ENCODE results near the gene DNMT3A. TPM values are rescaled to one million over a fixed set of nuclear protein-coding genes. Genes with fewer than 3 reads are reported as not detected.
A peak's percentile ranks its signal among the peaks of the same experiment; 100 is the strongest.

The DNMT3A gene
- 10 to 100 TPM; 33.7 to 43.1 TPM for total RNA-seq
- 10 to 100 TPM; 43.0 to 52.3 TPM for polyA plus RNA-seq (ENCODE audit: insufficient read length in 2 of 2)
- long read RNA-seq, donor 1, full-length matches to known transcripts = 6 of 6 reads
- long read RNA-seq, donor 1, partial matches to known transcripts = 0 of 6 reads
- long read RNA-seq, donor 1, other reads (novel, unspliced or antisense) = 0 of 6 reads
- long read RNA-seq, donor 2, partial matches to known transcripts = 5 of 5 reads
- long read RNA-seq, donor 2, other reads (novel, unspliced or antisense) = 0 of 5 reads
- long read RNA-seq, donor 3, partial matches to known transcripts = 5 of 9 reads
- long read RNA-seq, donor 3, other reads (novel, unspliced or antisense) = 0 of 9 reads
- long read RNA-seq, donor 4, partial matches to known transcripts = 0 of 6 reads
- long read RNA-seq, donor 4, other reads (novel, unspliced or antisense) = 0 of 6 reads

GRCh38 chr2:25341753-25342371, at the start of gene DNMT3A:
Gene DNMT3A, minus strand, starts transcription at chr2:25341925. Its CDS starts 27,941 bp downstream, at chr2:25313984.
- peak in 5 of 6 donors; percentile 54 to 94 (median 70) for DNase-seq (ENCODE audit: low read depth in 4 of 6, low spot score in 6 of 6)
- Histone ChIP-seq H3K4me3 (ENCODE audit: low read depth, low read length) (peak within 1 kb of the TSS; percentile 38), H3K27ac (ENCODE audit: low read depth, low read length) (peak within 1 kb of the TSS; percentile 64), H3K36me3 (ENCODE audit: control insufficient read depth, insufficient read depth, low read length) (peaks cover 24% of the 10 kb centered on the region), H3K4me1 (ENCODE audit: control insufficient read depth, insufficient read depth, low read length) (peaks cover 46% of the 10 kb centered on the region), H3K27me3 (ENCODE audit: control insufficient read depth, insufficient read depth, low read length) (no peaks in the 10 kb centered on the region), H3K9me3 (ENCODE audit: control insufficient read depth, insufficient read depth, low read length) (no peaks in the 10 kb centered on the region)
- WGBS (ENCODE audit: insufficient coverage) = under 1% methylated on average over 92 of the region's 100 CpGs

- H3K36me3 ChIP-seq (ENCODE audit: control insufficient read depth, insufficient read depth, low read length) = peaks cover 24% of the 10 kb centered on the region
- H3K27ac ChIP-seq (ENCODE audit: low read depth, low read length) = no peak overlapping the region
- H3K9me3 ChIP-seq (ENCODE audit: control insufficient read depth, insufficient read depth, low read length) = no peaks in the 10 kb centered on the region
- no peak overlapping the region for H3K4me3 ChIP-seq (ENCODE audit: low read depth, low read length)
- peaks cover 3% of the 10 kb centered on the region for H3K4me1 ChIP-seq (ENCODE audit: control insufficient read depth, insufficient read depth, low read length)
- WGBS (ENCODE audit: insufficient coverage) = 92% methylated on average over 9 of the region's 9 CpGs
- DNase-seq (ENCODE audit: low read depth in 4 of 6, low spot score in 6 of 6) = no peak
- H3K27me3 ChIP-seq (ENCODE audit: control insufficient read depth, insufficient read depth, low read length) = no peaks in the 10 kb centered on the region
Measured at GRCh38 chr2:25389161-25389560, 47.4 kb upstream of the DNMT3A start.

- no peak for DNase-seq (ENCODE audit: low read depth in 4 of 6, low spot score in 6 of 6)
- WGBS (ENCODE audit: insufficient coverage) = 78% methylated on average over 4 of the region's 6 CpGs
- H3K36me3 ChIP-seq (ENCODE audit: control insufficient read depth, insufficient read depth, low read length) = peaks cover 28% of the 10 kb centered on the region
Measured at GRCh38 chr2:25388491-25388890, 46.8 kb upstream of the DNMT3A start.

GRCh38 chr2:25387876-25388449, 46.2 kb upstream of the DNMT3A start:
- Histone ChIP-seq H3K9me3 (ENCODE audit: control insufficient read depth, insufficient read depth, low read length) (no peaks in the 10 kb centered on the region), H3K27me3 (ENCODE audit: control insufficient read depth, insufficient read depth, low read length) (no peaks in the 10 kb centered on the region), H3K27ac (ENCODE audit: low read depth, low read length) (no peak overlapping the region), H3K36me3 (ENCODE audit: control insufficient read depth, insufficient read depth, low read length) (peaks cover 32% of the 10 kb centered on the region), H3K4me3 (ENCODE audit: low read depth, low read length) (no peak overlapping the region), H3K4me1 (ENCODE audit: control insufficient read depth, insufficient read depth, low read length) (peaks cover 3% of the 10 kb centered on the region)
- no peak for DNase-seq (ENCODE audit: low read depth in 4 of 6, low spot score in 6 of 6)
- WGBS (ENCODE audit: insufficient coverage) = 82% methylated on average over 13 of the region's 17 CpGs

More at GRCh38 chr2:25388491-25388890, 46.8 kb upstream of the DNMT3A start:
- Histone ChIP-seq H3K9me3 (ENCODE audit: control insufficient read depth, insufficient read depth, low read length) (no peaks in the 10 kb centered on the region), H3K4me3 (ENCODE audit: low read depth, low read length) (no peak overlapping the region), H3K27ac (ENCODE audit: low read depth, low read length) (no peak overlapping the region), H3K4me1 (ENCODE audit: control insufficient read depth, insufficient read depth, low read length) (peaks cover 3% of the 10 kb centered on the region), H3K27me3 (ENCODE audit: control insufficient read depth, insufficient read depth, low read length) (no peaks in the 10 kb centered on the region)

GRCh38 chr2:25386971-25387875, 45.5 kb upstream of the DNMT3A start:
- Histone ChIP-seq H3K9me3 (ENCODE audit: control insufficient read depth, insufficient read depth, low read length) (no peaks in the 10 kb centered on the region), H3K4me1 (ENCODE audit: control insufficient read depth, insufficient read depth, low read length) (peaks cover 3% of the 10 kb centered on the region), H3K27ac (ENCODE audit: low read depth, low read length) (no peak overlapping the region), H3K4me3 (ENCODE audit: low read depth, low read length) (no peak overlapping the region), H3K36me3 (ENCODE audit: control insufficient read depth, insufficient read depth, low read length) (peaks cover 32% of the 10 kb centered on the region), H3K27me3 (ENCODE audit: control insufficient read depth, insufficient read depth, low read length) (no peaks in the 10 kb centered on the region)
- DNase-seq (ENCODE audit: low read depth in 4 of 6, low spot score in 6 of 6) = no peak
- WGBS (ENCODE audit: insufficient coverage) = 95% methylated on average over 16 of the region's 19 CpGs

GRCh38 chr2:25385910-25386309, 44.2 kb upstream of the DNMT3A start:
- no peak for DNase-seq (ENCODE audit: low read depth in 4 of 6, low spot score in 6 of 6)
- Histone ChIP-seq H3K27ac (ENCODE audit: low read depth, low read length) (no peak overlapping the region), H3K4me3 (ENCODE audit: low read depth, low read length) (no peak overlapping the region), H3K36me3 (ENCODE audit: control insufficient read depth, insufficient read depth, low read length) (peaks cover 35% of the 10 kb centered on the region), H3K9me3 (ENCODE audit: control insufficient read depth, insufficient read depth, low read length) (no peaks in the 10 kb centered on the region), H3K27me3 (ENCODE audit: control insufficient read depth, insufficient read depth, low read length) (no peaks in the 10 kb centered on the region), H3K4me1 (ENCODE audit: control insufficient read depth, insufficient read depth, low read length) (peaks cover 3% of the 10 kb centered on the region)
- WGBS (ENCODE audit: insufficient coverage) = 88% methylated on average over 7 of the region's 8 CpGs

GRCh38 chr2:25383806-25384205, 42.1 kb upstream of the DNMT3A start:
- H3K9me3 ChIP-seq (ENCODE audit: control insufficient read depth, insufficient read depth, low read length) = no peaks in the 10 kb centered on the region
- no peak overlapping the region for H3K27ac ChIP-seq (ENCODE audit: low read depth, low read length)
- 96% methylated on average over 9 of the region's 9 CpGs for WGBS (ENCODE audit: insufficient coverage)
- H3K4me3 ChIP-seq (ENCODE audit: low read depth, low read length) = no peak overlapping the region
- H3K27me3 ChIP-seq (ENCODE audit: control insufficient read depth, insufficient read depth, low read length) = no peaks in the 10 kb centered on the region
- H3K4me1 ChIP-seq (ENCODE audit: control insufficient read depth, insufficient read depth, low read length) = peaks cover 7% of the 10 kb centered on the region
- peaks cover 36% of the 10 kb centered on the region for H3K36me3 ChIP-seq (ENCODE audit: control insufficient read depth, insufficient read depth, low read length)
- no peak for DNase-seq (ENCODE audit: low read depth in 4 of 6, low spot score in 6 of 6)

GRCh38 chr2:25381502-25381901, 39.8 kb upstream of the DNMT3A start:
- no peak for DNase-seq (ENCODE audit: low read depth in 4 of 6, low spot score in 6 of 6)
- no peak overlapping the region for H3K4me3 ChIP-seq (ENCODE audit: low read depth, low read length)
- peaks cover 24% of the 10 kb centered on the region for H3K36me3 ChIP-seq (ENCODE audit: control insufficient read depth, insufficient read depth, low read length)
- H3K9me3 ChIP-seq (ENCODE audit: control insufficient read depth, insufficient read depth, low read length) = no peaks in the 10 kb centered on the region
- no peaks in the 10 kb centered on the region for H3K27me3 ChIP-seq (ENCODE audit: control insufficient read depth, insufficient read depth, low read length)
- peaks cover 21% of the 10 kb centered on the region for H3K4me1 ChIP-seq (ENCODE audit: control insufficient read depth, insufficient read depth, low read length)
- WGBS (ENCODE audit: insufficient coverage) = 85% methylated on average over 6 of the region's 7 CpGs
- no peak overlapping the region for H3K27ac ChIP-seq (ENCODE audit: low read depth, low read length)
